ENCODE measurements around the gene SF3B6. TPM values are rescaled to one million over a fixed set of nuclear protein-coding genes. Genes with fewer than 3 reads are reported as not detected.

SF3B6 gene
- total and polyA plus RNA-seq, 2 experiments from 2014 or later, result 140 to 565 TPM

GRCh38 chr2:24046930-24047702 lies 29.0 kb downstream of the SF3B6 start, which contains the start of gene WDCP:
TSS of gene WDCP (minus strand) at chr2:24047391. CDS start at chr2:24039494, 7,897 bp downstream.
- Histone ChIP-seq H3K36me3 (ENCODE audit: insufficient read depth) (no peaks in the 10 kb centered on the region), H3K27me3 (ENCODE audit: insufficient read depth) (no peaks in the 10 kb centered on the region), H3K79me2 (replicated peaks; ENCODE audit: insufficient read depth) (peaks cover 60% of the 10 kb centered on the region), H3K4me1 (ENCODE audit: insufficient read depth) (peaks cover 30% of the 10 kb centered on the region), H3K4me2 (peak within 1 kb of the TSS; percentile 88), H3K4me3 (peak within 1 kb of the TSS; percentile 64), H3K27ac (ENCODE audit: low read depth) (peak within 1 kb of the TSS; percentile 4; the same call in 1 of the 2 replicates), H3K9me2 (ENCODE audit: insufficient read depth) (no peaks in the 10 kb centered on the region), H4K20me1 (replicated peaks; ENCODE audit: insufficient read depth) (no peaks in the 10 kb centered on the region; the same call in 1 of the 2 replicates), H2AFZ (no peak within 1 kb of the TSS; the same call in 1 of the 2 replicates), H3F3A (replicated peaks; ENCODE audit: low read depth) (peaks cover 20% of the 10 kb centered on the region; the same call in 1 of the 2 replicates)
- Mint-ChIP-seq H3K27me3 (ENCODE audit: insufficient read depth, low read depth, poor library complexity) (peaks cover 7% of the 10 kb centered on the region), H3K4me3 (peak within 1 kb of the TSS; percentile 96), H3K9me3 (no peaks in the 10 kb centered on the region), H3K4me1 (peaks cover 22% of the 10 kb centered on the region), H3K27ac (peak within 1 kb of the TSS; percentile 91), H3K36me3 (ENCODE audit: low read depth) (peaks cover 7% of the 10 kb centered on the region)
- TF ChIP-seq POLR2AphosphoS5 (IDR thresholded peaks at IDR 0.05; ENCODE audit: low read depth) (peak; percentile 98), ETS1 (IDR thresholded peaks at IDR 0.05) (peak; percentile 66), CTCF (conservative IDR thresholded peaks at IDR 0.05; ENCODE audit: low read depth in 2 of 2) (no peak), CREB1 (CRISPR knock-in tag; IDR thresholded peaks at IDR 0.05; ENCODE audit: low read depth) (peak; percentile 32; the same call in 1 of the 2 replicates)
- ATAC-seq (peak; percentile 90), DNase-seq (ENCODE audit: low spot score) (peak; percentile 99)

- Histone ChIP-seq H3K4me3 (peak overlapping the region; percentile 64), H3K4me1 (ENCODE audit: insufficient read depth) (peaks cover 30% of the 10 kb centered on the region), H3K27ac (ENCODE audit: low read depth) (no peak overlapping the region), H3K4me2 (peak overlapping the region; percentile 88), H2AFZ (no peak overlapping the region), H4K20me1 (replicated peaks; ENCODE audit: insufficient read depth) (no peaks in the 10 kb centered on the region; the same call in 1 of the 2 replicates), H3K9me2 (ENCODE audit: insufficient read depth) (no peaks in the 10 kb centered on the region), H3K79me2 (replicated peaks; ENCODE audit: insufficient read depth) (peaks cover 66% of the 10 kb centered on the region), H3F3A (replicated peaks; ENCODE audit: low read depth) (peaks cover 20% of the 10 kb centered on the region; the same call in 1 of the 2 replicates), H3K36me3 (ENCODE audit: insufficient read depth) (no peaks in the 10 kb centered on the region), H3K27me3 (ENCODE audit: insufficient read depth) (no peaks in the 10 kb centered on the region)
- no peak overlapping the region for H3K27ac Mint-ChIP-seq
- H3K9me3 Mint-ChIP-seq, result no peaks in the 10 kb centered on the region
- peaks cover 7% of the 10 kb centered on the region for H3K27me3 Mint-ChIP-seq (ENCODE audit: insufficient read depth, low read depth, poor library complexity)
- H3K4me3 Mint-ChIP-seq, result peak overlapping the region; percentile 96
- H3K36me3 Mint-ChIP-seq (ENCODE audit: low read depth), result peaks cover 7% of the 10 kb centered on the region
- ATAC-seq (no peak), DNase-seq (ENCODE audit: low spot score) (no peak)
- H3K4me1 Mint-ChIP-seq, result peaks cover 22% of the 10 kb centered on the region
- TF ChIP-seq CTCF (conservative IDR thresholded peaks at IDR 0.05; ENCODE audit: low read depth in 2 of 2) (no peak), EZH2phosphoT487 (IDR thresholded peaks at IDR 0.05; ENCODE audit: unreplicated experiment) (no peak), ZNF331 (CRISPR knock-in tag; IDR thresholded peaks at IDR 0.05; ENCODE audit: low read depth) (no peak), STAT1 (IDR thresholded peaks at IDR 0.05; ENCODE audit: unreplicated experiment) (no peak), REST (IDR thresholded peaks at IDR 0.05; ENCODE audit: unreplicated experiment) (no peak), JUNB (IDR thresholded peaks at IDR 0.05; ENCODE audit: unreplicated experiment) (no peak), ETS1 (IDR thresholded peaks at IDR 0.05) (no peak), NANOG (IDR thresholded peaks at IDR 0.05; ENCODE audit: borderline replicate concordance) (no peak)
Observed at GRCh38 chr2:24046599-24046929, 29.6 kb downstream of the SF3B6 start.
